Activated naive CD8-positive, alpha-beta T cell treated with anti-CD3 and anti-CD28 coated beads, Interleukin-2, amount 10 ng/mL, durations not matched to agents 7 days and 5 days (primary cell): ENCODE results near the gene TSSK2. TPM values are rescaled to one million over a fixed set of nuclear protein-coding genes. Genes with fewer than 3 reads are reported as not detected.

Source experiments
- total RNA-seq, 2 experiments: library from RNA; stranded (reverse); gene quantifications; one replicate each; pipeline ENCODE4 v1.2.3, GENCODE V29; 2021

TSSK2 gene
- total RNA-seq, 2 experiments from 2014 or later, result not detected

Other genes starting within 250 kb of the TSSK2 start
- 1 to 10 TPM; 2.8 to 2.9 TPM for gene DGCR6, start 225.0 kb upstream of the TSSK2 start, total RNA-seq
- under 1 TPM in 1 of 2 experiments, not detected in 1; 0.06 TPM for gene PRODH, start 195.0 kb upstream of the TSSK2 start, total RNA-seq
- gene DGCR2, start 8.9 kb upstream of the TSSK2 start, total RNA-seq, result 10 to 100 TPM; 38.0 to 38.3 TPM
- 10 to 100 TPM; 18.5 to 20.3 TPM for gene ESS2, start 13.3 kb downstream of the TSSK2 start, total RNA-seq
- gene GSC2, start 19.0 kb downstream of the TSSK2 start, total RNA-seq, result not detected
- 10 to 100 TPM; 63.2 to 66.3 TPM for gene SLC25A1, start 47.4 kb downstream of the TSSK2 start, total RNA-seq
- 1 to 10 TPM in 1 of 2 experiments, under 1 TPM in 1; 0.62 to 1.3 TPM for gene CLTCL1, start 160.4 kb downstream of the TSSK2 start, total RNA-seq